GM12892 (cell line): ENCODE results near the gene SPC24.

Experiments used
- POLR2A ChIP-seq: IDR thresholded peaks from 2 replicates; pipeline ENCODE4 v1.6.1; 2011; ENCODE audit warnings: low read depth, low read length, control low read depth
- POLR2AphosphoS5 ChIP-seq: IDR thresholded peaks from 2 replicates; pipeline ENCODE4 v1.6.1; 2011; ENCODE audit warnings: low read depth, low read length, control low read depth
- TAF1 ChIP-seq: IDR thresholded peaks from 2 replicates; pipeline ENCODE4 v1.6.1; 2011; ENCODE audit warnings: low read depth, mild to moderate bottlenecking, control low read depth, low read length, borderline replicate concordance

DNA sequence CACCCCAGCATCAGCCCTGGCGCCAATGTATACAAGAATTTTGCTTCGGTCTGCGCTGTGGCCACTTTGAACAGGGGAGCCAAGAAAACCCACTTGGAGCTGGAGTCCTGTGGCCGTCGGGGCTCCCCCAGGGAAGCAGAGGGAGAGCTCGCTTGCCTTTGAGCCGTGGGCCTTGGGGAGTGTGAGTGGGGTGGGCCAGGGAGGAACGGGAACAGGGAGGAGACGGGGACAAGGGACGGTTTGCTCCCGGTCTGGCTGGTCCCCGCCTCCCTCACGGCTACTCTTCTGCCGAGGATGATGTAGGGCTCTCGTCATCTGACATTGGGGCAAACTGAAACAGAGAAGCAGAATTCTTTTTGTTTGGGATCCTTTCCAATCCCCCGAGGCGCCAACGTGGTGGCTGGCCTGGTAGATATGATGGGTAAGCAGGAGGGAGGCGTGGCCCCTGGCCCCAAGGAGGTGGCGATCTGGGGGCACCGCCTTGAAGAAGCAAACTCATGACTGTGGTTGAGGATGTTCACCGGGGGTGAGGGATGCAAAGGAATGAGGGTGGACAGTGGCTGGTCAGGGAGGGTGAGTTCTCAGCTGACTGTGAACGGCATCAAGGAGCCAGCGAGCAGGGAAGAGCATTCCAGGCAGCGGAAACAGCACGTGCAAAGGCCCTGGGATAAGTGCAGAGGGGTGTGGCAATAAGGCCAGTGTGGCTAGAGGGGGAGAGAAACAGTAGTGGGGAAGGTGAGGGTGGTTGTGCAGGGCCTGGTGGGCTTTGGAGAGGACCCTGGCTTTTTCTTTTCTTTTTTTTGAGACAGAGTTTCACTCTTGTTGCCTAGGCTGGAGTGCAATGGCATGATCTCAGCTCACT is 10.9 kb upstream of the SPC24 start:
- TF ChIP-seq POLR2A (no peak), TAF1 (no peak), POLR2AphosphoS5 (no peak)
